Measurements from ENCODE around the gene ZNF692. TPM values are rescaled to one million over a fixed set of nuclear protein-coding genes. Genes with fewer than 3 reads are reported as not detected.

ZNF692 gene
- total RNA-seq, 4 donors from 2014 or later = 8.0 to 38.0 (median 13.9) TPM

DNA sequence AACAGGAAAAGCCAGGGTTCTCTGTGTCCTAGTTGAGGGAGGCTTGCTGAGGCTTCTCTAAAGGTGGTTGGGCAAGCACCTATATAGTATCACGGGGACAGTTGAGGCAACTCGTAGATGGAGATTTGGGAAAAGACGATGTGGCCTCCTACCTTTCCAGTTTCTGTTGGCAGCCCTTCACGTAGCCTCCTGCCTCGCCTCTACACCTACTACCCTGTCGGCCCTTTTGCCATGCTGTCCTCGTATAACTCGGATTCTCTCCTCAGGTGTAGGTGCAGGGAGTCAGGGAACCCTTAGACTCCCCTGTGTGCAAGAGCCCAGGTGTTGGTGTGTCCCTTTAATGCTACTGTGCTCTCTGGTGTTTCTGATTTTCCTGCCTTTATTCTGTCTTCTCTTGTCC is 10.3 kb downstream of the ZNF692 start:
- no peak for TF ChIP-seq POLR2A (IDR thresholded peaks at IDR 0.05)
- TF ChIP-seq, protein P1, sequence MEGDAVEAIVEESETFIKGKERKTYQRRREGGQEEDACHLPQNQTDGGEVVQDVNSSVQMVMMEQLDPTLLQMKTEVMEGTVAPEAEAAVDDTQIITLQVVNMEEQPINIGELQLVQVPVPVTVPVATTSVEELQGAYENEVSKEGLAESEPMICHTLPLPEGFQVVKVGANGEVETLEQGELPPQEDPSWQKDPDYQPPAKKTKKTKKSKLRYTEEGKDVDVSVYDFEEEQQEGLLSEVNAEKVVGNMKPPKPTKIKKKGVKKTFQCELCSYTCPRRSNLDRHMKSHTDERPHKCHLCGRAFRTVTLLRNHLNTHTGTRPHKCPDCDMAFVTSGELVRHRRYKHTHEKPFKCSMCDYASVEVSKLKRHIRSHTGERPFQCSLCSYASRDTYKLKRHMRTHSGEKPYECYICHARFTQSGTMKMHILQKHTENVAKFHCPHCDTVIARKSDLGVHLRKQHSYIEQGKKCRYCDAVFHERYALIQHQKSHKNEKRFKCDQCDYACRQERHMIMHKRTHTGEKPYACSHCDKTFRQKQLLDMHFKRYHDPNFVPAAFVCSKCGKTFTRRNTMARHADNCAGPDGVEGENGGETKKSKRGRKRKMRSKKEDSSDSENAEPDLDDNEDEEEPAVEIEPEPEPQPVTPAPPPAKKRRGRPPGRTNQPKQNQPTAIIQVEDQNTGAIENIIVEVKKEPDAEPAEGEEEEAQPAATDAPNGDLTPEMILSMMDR (IDR thresholded peaks at IDR 0.05 in 4 of 5, conservative IDR thresholded peaks at IDR 0.05 in 1 of 5) = no peak
- intact Hi-C loops (cut with DNase I; ENCODE audit: low total_unique reads) = no loop called here
- no peak for DNase-seq
- Histone ChIP-seq H3K36me3 (peaks cover 0 to 58% of the 10 kb centered on the region in 2 donors), H3K4me3 (no peak overlapping the region), H3K9me3 (no peaks in the 10 kb centered on the region), H3K4me1 (peaks cover 8 to 11% of the 10 kb centered on the region in 2 donors), H3K27ac (no peak overlapping the region), H3K27me3 (no peaks in the 10 kb centered on the region)
- in situ Hi-C loops (cut with MboI; ENCODE audit: low sequenced_read_pairs in 4 of 4) = no loop called here
- ATAC-seq = no peak

DNA sequence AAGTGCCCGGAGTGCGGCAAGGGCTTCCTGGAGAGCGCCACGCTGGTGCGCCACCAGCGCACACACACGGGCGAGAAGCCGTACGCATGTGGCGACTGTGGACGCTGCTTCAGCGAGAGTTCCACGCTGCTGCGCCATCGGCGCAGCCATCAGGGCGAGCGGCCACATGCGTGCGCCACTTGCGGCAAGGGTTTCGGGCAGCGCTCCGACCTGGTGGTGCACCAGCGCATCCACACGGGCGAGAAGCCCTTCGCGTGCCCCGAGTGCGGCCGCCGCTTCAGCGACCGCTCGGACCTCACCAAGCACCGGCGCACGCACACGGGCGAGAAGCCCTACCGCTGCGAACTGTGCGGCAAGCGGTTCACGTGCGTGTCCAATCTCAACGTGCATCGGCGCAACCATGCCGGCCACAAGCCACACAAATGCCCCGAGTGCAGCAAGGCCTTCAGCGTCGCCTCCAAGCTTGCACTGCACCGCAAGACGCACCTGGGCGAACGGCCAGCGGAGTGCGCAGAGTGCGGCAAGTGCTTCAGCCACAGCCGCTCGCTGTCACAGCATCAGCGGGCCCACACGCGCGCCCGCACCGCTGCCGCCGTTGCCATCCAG is 10.8 kb downstream of the ZNF692 start:
- Histone ChIP-seq H3K4me1 (peaks cover 14 to 16% of the 10 kb centered on the region in 2 donors), H3K27me3 (no peaks in the 10 kb centered on the region), H3K27ac (no peak overlapping the region), H3K4me3 (no peak overlapping the region), H3K36me3 (peaks cover 0 to 57% of the 10 kb centered on the region in 2 donors), H3K9me3 (no peaks in the 10 kb centered on the region)
- in situ Hi-C loops (cut with MboI; ENCODE audit: low sequenced_read_pairs in 4 of 4) (no loop called here), intact Hi-C loops (cut with DNase I; ENCODE audit: low total_unique reads) (no loop called here)
- DNase-seq (no peak), ATAC-seq (no peak)
- TF ChIP-seq POLR2A (IDR thresholded peaks at IDR 0.05) = no peak
- TF ChIP-seq, protein P1 (IDR thresholded peaks at IDR 0.05 in 4 of 5, conservative IDR thresholded peaks at IDR 0.05 in 1 of 5) = no peak

DNA sequence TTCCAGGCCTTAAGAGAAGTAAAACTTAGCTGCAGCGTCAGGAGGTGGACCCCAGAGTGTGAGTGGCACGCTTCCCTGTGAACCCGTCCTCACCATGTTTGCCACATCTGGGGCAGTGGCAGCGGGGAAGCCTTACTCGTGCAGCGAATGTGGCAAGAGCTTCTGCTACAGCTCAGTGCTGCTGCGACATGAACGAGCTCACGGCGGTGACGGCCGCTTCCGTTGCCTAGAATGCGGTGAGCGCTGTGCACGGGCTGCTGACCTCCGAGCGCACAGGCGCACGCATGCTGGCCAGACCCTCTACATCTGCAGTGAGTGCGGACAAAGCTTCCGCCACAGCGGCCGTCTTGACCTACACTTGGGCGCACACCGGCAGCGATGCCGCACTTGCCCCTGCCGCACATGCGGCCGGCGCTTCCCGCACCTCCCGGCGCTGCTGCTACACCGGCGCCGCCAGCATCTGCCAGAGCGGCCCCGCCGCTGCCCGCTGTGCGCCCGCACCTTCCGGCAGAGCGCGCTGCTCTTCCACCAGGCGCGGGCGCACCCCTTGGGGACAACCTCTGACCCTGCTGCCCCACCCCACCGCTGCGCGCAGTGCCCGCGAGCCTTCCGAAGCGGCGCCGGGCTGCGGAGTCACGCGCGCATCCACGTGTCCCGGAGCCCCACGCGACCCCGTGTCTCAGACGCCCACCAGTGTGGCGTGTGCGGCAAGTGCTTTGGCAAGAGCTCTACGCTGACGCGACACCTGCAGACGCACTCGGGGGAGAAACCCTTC is 11.5 kb downstream of the ZNF692 start:
- DNase-seq (no peak), ATAC-seq (no peak)
- Histone ChIP-seq H3K36me3 (peaks cover 0 to 57% of the 10 kb centered on the region in 2 donors), H3K4me1 (peaks cover 19 to 23% of the 10 kb centered on the region in 2 donors), H3K9me3 (no peaks in the 10 kb centered on the region), H3K4me3 (no peak overlapping the region), H3K27me3 (no peaks in the 10 kb centered on the region), H3K27ac (no peak overlapping the region)
- TF ChIP-seq, protein P1 (IDR thresholded peaks at IDR 0.05 in 4 of 5, conservative IDR thresholded peaks at IDR 0.05 in 1 of 5) = no peak
- no peak for TF ChIP-seq POLR2A (IDR thresholded peaks at IDR 0.05)
- intact Hi-C loops (cut with DNase I; ENCODE audit: low total_unique reads) (no loop called here), in situ Hi-C loops (cut with MboI; ENCODE audit: low sequenced_read_pairs in 4 of 4) (no loop called here)

DNA sequence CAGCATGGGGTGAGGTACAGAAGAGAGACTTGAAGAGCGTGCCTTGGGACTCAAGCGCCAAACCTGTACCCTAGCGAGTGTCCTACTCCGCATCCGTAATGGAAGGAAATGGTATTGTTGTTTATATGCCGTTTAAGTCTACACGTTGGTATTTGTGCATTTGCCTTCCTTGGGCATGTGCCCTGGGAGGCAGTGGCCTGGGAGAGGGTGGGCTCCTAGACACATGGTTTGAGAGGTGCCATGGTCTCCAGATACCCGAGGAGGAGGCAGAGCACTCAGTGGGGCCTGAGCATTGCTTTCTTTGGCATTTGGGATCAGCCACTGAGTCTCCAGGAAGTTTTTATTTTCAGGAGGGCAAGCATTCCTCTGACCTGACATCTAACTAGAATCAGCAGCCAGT is 14.4 kb downstream of the ZNF692 start:
- no peak for DNase-seq
- H3K27me3 ChIP-seq = no peaks in the 10 kb centered on the region
- in situ Hi-C loops (cut with MboI; ENCODE audit: low sequenced_read_pairs in 4 of 4) = no loop called here
- H3K9me3 ChIP-seq = no peaks in the 10 kb centered on the region
- H3K27ac ChIP-seq = peak overlapping the region; percentile 64 to 99 (median 74)
- ATAC-seq = no peak
- peaks cover 0 to 47% of the 10 kb centered on the region in 2 donors for H3K36me3 ChIP-seq
- intact Hi-C loops (cut with DNase I; ENCODE audit: low total_unique reads) = no loop called here
- H3K4me3 ChIP-seq = no peak overlapping the region
- peaks cover 40 to 47% of the 10 kb centered on the region in 2 donors for H3K4me1 ChIP-seq
- TF ChIP-seq, protein P1 (IDR thresholded peaks at IDR 0.05 in 4 of 5, conservative IDR thresholded peaks at IDR 0.05 in 1 of 5) = no peak
- TF ChIP-seq POLR2A (IDR thresholded peaks at IDR 0.05) = no peak

Measured in gastrocnemius medialis (tissue), 4 donors.